OCI-LY3 (cell line): ENCODE results near the gene HCN3.

Source experiments
- H2AFZ ChIP-seq: fragments of 200-600, 300-600 bp; shearing (Covaris generic); 2 replicates; pipeline ENCODE4 v1.6.0; 2014; ENCODE audit warnings: antibody characterized with exemption, low read depth, low read length
- H3K27ac ChIP-seq: fragments of 200-600, 300-600 bp; sonication (generic); 2 replicates; pipeline ENCODE4 v1.5.1; 2014; ENCODE audit warnings: mild to moderate bottlenecking, low read length, moderate library complexity, mixed read lengths
- H3K27me3 ChIP-seq: fragments of 200-600, 300-600 bp; sonication (generic); 2 replicates; pipeline ENCODE4 v1.6.1; 2014; ENCODE audit warnings: low read depth, low read length, mixed read lengths
- H3K36me3 ChIP-seq: fragments of 200-600, 300-600 bp; sonication (generic); replicated peaks from 2 replicates; pipeline ENCODE3; 2014; ENCODE audit warnings: low read depth, low read length, mixed read lengths
- H3K4me1 ChIP-seq: fragments of 300-600, 200-600 bp; sonication (generic); 2 replicates; pipeline ENCODE4 v1.6.1; 2014; ENCODE audit warnings: low read length, mixed read lengths
- H3K4me2 ChIP-seq: fragments of 200-600, 300-600 bp; sonication (generic); 2 replicates; pipeline ENCODE4 v1.6.1; 2014; ENCODE audit warnings: low read length, mixed read lengths
- H3K4me3 ChIP-seq: fragments of 300-600, 200-600 bp; sonication (generic); 2 replicates; pipeline ENCODE4 v1.5.1; 2014; ENCODE audit warnings: antibody characterized with exemption, mild to moderate bottlenecking, low read length, moderate library complexity
- H3K79me2 ChIP-seq: fragments of 300-600, 200-600 bp; shearing (Covaris generic); 2 replicates; pipeline ENCODE4 v1.6.1; 2014; ENCODE audit warnings: mild to moderate bottlenecking, low read length, mixed read lengths
- H3K9ac ChIP-seq: fragments of 300-600, 200-600 bp; shearing (Covaris generic); 2 replicates; pipeline ENCODE4 v1.6.0; 2014; ENCODE audit warnings: mild to moderate bottlenecking, low read length, moderate library complexity
- H3K9me3 ChIP-seq: fragments of 200-600, 300-600 bp; shearing (Covaris generic); 2 replicates; pipeline ENCODE4 v1.6.1; 2014; ENCODE audit warnings: low read length, mixed read lengths; ENCODE audit not compliant: insufficient read depth
- H4K20me1 ChIP-seq: fragments of 200-600, 300-600 bp; sonication (generic); 2 replicates; pipeline ENCODE4 v1.6.1; 2016; ENCODE audit warnings: low read length, mixed read lengths; ENCODE audit not compliant: insufficient read depth
- CTCF ChIP-seq: fragments of 200-600, 300-600 bp; sonication (generic); IDR thresholded peaks from 2 replicates; pipeline ENCODE4 v1.5.1; 2014; ENCODE audit warnings: antibody characterized with exemption, low read length, low read depth
- EZH2phosphoT487 ChIP-seq: fragments of 200-600 bp; shearing (Covaris generic); IDR thresholded peaks from 2 replicates; pipeline ENCODE4 v1.6.1; 2018; ENCODE audit warnings: antibody characterized with exemption, mixed run types, low read depth

HCN3 gene

DNA sequence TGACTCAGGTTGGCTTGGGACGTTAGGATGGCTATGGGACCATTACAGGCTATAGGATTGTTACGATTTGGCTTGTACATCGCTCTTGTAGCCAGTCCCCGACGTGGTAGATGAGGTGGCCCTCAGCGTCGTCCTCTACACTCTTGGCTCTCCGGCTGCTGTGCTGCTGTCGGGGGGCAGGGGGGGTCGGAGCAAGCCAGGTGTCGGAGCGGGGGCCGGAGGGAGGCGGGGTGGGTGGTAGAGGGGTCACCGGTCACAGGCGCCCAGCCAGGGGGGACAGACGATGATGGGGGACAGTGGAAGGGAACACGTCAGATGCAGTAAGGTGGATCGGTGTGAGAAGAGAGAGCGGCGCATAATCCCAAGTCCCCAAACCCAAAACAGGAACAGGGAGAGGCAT lies 8.6 kb upstream of the HCN3 start:
- Histone ChIP-seq H3K9ac (no peak overlapping the region), H3K79me2 (peaks cover 32% of the 10 kb centered on the region), H3K4me2 (no peak overlapping the region), H2AFZ (no peak overlapping the region), H3K36me3 (peaks cover 70% of the 10 kb centered on the region), H4K20me1 (peaks cover 7% of the 10 kb centered on the region; the same call in 1 of the 2 replicates), H3K4me1 (peaks cover 12% of the 10 kb centered on the region), H3K4me3 (no peak overlapping the region), H3K27me3 (no peaks in the 10 kb centered on the region), H3K27ac (no peak overlapping the region), H3K9me3 (no peaks in the 10 kb centered on the region)
- no peak for TF ChIP-seq CTCF
- TF ChIP-seq EZH2phosphoT487 = no peak

DNA sequence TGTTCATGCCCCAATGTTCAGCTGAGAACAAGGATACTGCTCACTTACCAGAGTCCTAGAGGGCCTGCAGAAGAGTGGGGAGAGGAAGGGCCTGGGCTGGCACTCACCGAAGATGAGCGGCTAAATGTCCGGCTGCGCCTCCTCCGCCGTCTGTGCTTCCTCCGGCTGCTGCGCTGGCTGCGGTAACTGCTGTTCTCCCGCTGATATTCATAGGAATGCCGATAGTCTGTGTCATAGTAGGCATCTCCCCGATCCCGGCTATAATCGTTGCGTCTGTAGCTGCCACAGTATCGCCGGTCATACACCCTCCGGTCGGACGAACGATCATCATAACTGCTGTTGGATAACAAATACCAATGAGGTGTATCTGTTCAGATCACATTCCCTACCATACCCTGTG lies 7.9 kb upstream of the HCN3 start:
- TF ChIP-seq CTCF (no peak), EZH2phosphoT487 (no peak)

GRCh38 chr1:155272466-155273342 lies 4.6 kb upstream of the HCN3 start:
- H3K27ac ChIP-seq = peak overlapping the region; percentile 71

More for the DNA sequence above, 7.9 kb upstream of the HCN3 start:
- no peak overlapping the region for H3K27ac ChIP-seq
- no peak overlapping the region for H3K4me3 ChIP-seq
- H3K4me2 ChIP-seq = no peak overlapping the region
- peaks cover 35% of the 10 kb centered on the region for H3K79me2 ChIP-seq
- no peaks in the 10 kb centered on the region for H3K9me3 ChIP-seq
- no peaks in the 10 kb centered on the region for H3K27me3 ChIP-seq
- no peak overlapping the region for H2AFZ ChIP-seq
- H3K36me3 ChIP-seq = peaks cover 64% of the 10 kb centered on the region
- H4K20me1 ChIP-seq = peaks cover 7% of the 10 kb centered on the region; the same call in 1 of the 2 replicates
- peaks cover 15% of the 10 kb centered on the region for H3K4me1 ChIP-seq
- no peak overlapping the region for H3K9ac ChIP-seq

More at GRCh38 chr1:155272466-155273342, 4.6 kb upstream of the HCN3 start:
- Histone ChIP-seq H4K20me1 (peaks cover 7% of the 10 kb centered on the region; the same call in 1 of the 2 replicates), H3K4me3 (peak overlapping the region; percentile 92), H3K36me3 (peaks cover 37% of the 10 kb centered on the region), H3K27me3 (no peaks in the 10 kb centered on the region), H3K79me2 (peaks cover 35% of the 10 kb centered on the region), H3K4me1 (peaks cover 20% of the 10 kb centered on the region), H3K9ac (peak overlapping the region; percentile 92), H2AFZ (no peak overlapping the region), H3K4me2 (peak overlapping the region; percentile 91), H3K9me3 (no peaks in the 10 kb centered on the region)
- TF ChIP-seq CTCF = no peak
- TF ChIP-seq EZH2phosphoT487 = no peak
